Adrenal gland (tissue), 5 donors: ENCODE measurements around the gene NBAS.

Experiments used
- POLR2A ChIP-seq, 2 donors: fragments of 450-650 bp; IDR thresholded peaks; one replicate each; pipeline ENCODE4 v1.6.1; 2017; ENCODE audit warnings: antibody characterized with exemption in 2 of 2, mild to moderate bottlenecking in 2 of 2, moderate library complexity in 1 of 2
- TF ChIP-seq, protein P1 (sequence below), 6 experiments: fragments of 450-650 bp in 4 of 6; fragments of 200-600 bp in 2 of 6; sonication (generic) in 1 of 6; IDR thresholded peaks; 1 replicate in 5 of 6; 2 replicates in 1 of 6; pipeline versions ENCODE4 v1.5.1 to v1.8.0; 2016 to 2021; ENCODE audit warnings: antibody characterized with exemption in 6 of 6, mild to moderate bottlenecking in 2 of 6, moderate library complexity in 1 of 6
- donor health status: DM: no; HTN: no; CAD: no.

DNA sequence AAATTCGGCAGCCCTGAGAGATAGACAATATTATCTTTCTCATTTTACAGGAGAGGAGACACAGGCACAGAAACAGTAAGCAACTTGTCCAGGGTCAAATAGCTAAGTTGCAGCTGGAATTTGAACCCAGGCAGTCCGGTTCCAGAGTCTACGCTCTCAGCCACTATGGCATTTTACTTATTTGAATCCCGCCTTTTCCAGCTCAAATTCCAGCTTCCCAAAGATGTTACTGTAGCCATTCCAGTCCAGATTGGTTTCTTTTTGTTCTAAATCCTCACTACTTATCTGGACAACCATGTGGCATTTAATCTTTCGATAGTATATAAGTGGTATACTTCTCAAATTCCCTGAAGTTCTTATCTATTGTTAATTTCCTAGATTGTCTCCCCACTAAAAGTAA, 125.7 kb downstream of the NBAS start:
- TF ChIP-seq, protein P1, sequence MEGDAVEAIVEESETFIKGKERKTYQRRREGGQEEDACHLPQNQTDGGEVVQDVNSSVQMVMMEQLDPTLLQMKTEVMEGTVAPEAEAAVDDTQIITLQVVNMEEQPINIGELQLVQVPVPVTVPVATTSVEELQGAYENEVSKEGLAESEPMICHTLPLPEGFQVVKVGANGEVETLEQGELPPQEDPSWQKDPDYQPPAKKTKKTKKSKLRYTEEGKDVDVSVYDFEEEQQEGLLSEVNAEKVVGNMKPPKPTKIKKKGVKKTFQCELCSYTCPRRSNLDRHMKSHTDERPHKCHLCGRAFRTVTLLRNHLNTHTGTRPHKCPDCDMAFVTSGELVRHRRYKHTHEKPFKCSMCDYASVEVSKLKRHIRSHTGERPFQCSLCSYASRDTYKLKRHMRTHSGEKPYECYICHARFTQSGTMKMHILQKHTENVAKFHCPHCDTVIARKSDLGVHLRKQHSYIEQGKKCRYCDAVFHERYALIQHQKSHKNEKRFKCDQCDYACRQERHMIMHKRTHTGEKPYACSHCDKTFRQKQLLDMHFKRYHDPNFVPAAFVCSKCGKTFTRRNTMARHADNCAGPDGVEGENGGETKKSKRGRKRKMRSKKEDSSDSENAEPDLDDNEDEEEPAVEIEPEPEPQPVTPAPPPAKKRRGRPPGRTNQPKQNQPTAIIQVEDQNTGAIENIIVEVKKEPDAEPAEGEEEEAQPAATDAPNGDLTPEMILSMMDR (IDR thresholded peaks at IDR 0.05) = no peak
- no peak for TF ChIP-seq POLR2A (IDR thresholded peaks at IDR 0.05)
